ENCODE data around the gene PALLD. TPM values are rescaled to one million over a fixed set of nuclear protein-coding genes. Genes with fewer than 3 reads are reported as not detected.

Gene PALLD
- total RNA-seq, 1 experiment from 2014 or later = 18.3 TPM

- no peak overlapping the region for H3K4ac ChIP-seq (ENCODE audit: low read depth, low read length)
- H2BK5ac ChIP-seq (ENCODE audit: insufficient read length, low read length) = no peak overlapping the region
- no peaks in the 10 kb centered on the region for H3K79me2 ChIP-seq (ENCODE audit: insufficient read depth, low read length)
- Mint-ChIP-seq H3K27me3 (ENCODE audit: low read depth) (no peaks in the 10 kb centered on the region; the same call in 1 of the 2 replicates), H3K9me3 (no peaks in the 10 kb centered on the region; a peak in 2 of 5 replicates), H3K4me3 (no peak overlapping the region), H3K36me3 (ENCODE audit: insufficient read depth in 1 of 3, low read depth in 3 of 3) (no peaks in the 10 kb centered on the region), H3K27ac (no peak overlapping the region; a peak in 1 of 7 replicates), H3K4me1 (peaks cover 3 to 7% of the 10 kb centered on the region in 2 experiments; a peak in 3 of 4 replicates)
- H2BK120ac ChIP-seq (ENCODE audit: low read depth, low read length, poor library complexity, severe bottlenecking) = no peak overlapping the region
- H3K4me1 ChIP-seq (ENCODE audit: insufficient read depth, low read length) = no peaks in the 10 kb centered on the region
- WGBS (ENCODE audit: extremely low coverage, insufficient read length, low lambda C conversion rate) = no CpG with 5 or more reads among the region's 5 CpGs
- H2BK20ac ChIP-seq (ENCODE audit: low read depth, low read length, poor library complexity, severe bottlenecking) = no peak overlapping the region
- no peaks in the 10 kb centered on the region for H3K23me2 ChIP-seq (ENCODE audit: insufficient read length, low read depth, low read length, poor library complexity, severe bottlenecking)
- no peak overlapping the region for H3T11ph ChIP-seq (ENCODE audit: low read length)
- H3K23ac ChIP-seq (ENCODE audit: insufficient read length, low read depth, low read length) = no peak overlapping the region
- no peak overlapping the region for H2AFZ ChIP-seq (ENCODE audit: low read length)
- H3K56ac ChIP-seq (ENCODE audit: insufficient read length, low read depth, low read length) = no peak overlapping the region
- H3K9me3 ChIP-seq (ENCODE audit: control insufficient read depth, low read depth, low read length) = no peaks in the 10 kb centered on the region
- no peak overlapping the region for H2BK12ac ChIP-seq (ENCODE audit: insufficient read length, low read depth, low read length)
- H3K18ac ChIP-seq (ENCODE audit: insufficient read length, low read depth, low read length) = no peak overlapping the region
- H4K8ac ChIP-seq (replicated peaks; ENCODE audit: insufficient read length, low read depth, low read length) = no peak overlapping the region
- no peak overlapping the region for H3K27ac ChIP-seq (ENCODE audit: insufficient read length, low read depth, low read length)
- no peak overlapping the region for H4K91ac ChIP-seq (ENCODE audit: insufficient read length, low read depth, low read length)
- TF ChIP-seq CTCF (conservative IDR thresholded peaks at IDR 0.05) = no peak
- H3K79me1 ChIP-seq (ENCODE audit: insufficient read depth, low read depth, low read length, poor library complexity, severe bottlenecking) = no peaks in the 10 kb centered on the region
- no peak overlapping the region for H2BK15ac ChIP-seq (ENCODE audit: low read depth, low read length)
- no peak overlapping the region for H3K9ac ChIP-seq (ENCODE audit: extremely low read depth, insufficient read length, low read length)
- H4K20me1 ChIP-seq (ENCODE audit: control insufficient read depth, insufficient read depth, insufficient read length) = no peaks in the 10 kb centered on the region
- no peak overlapping the region for H3K14ac ChIP-seq (ENCODE audit: insufficient read depth, low read length)
- no peak for DNase-seq
- no peak overlapping the region for H2AK5ac ChIP-seq (ENCODE audit: insufficient read length, low read length)
- H3K27me3 ChIP-seq (ENCODE audit: insufficient read depth, low read length) = no peaks in the 10 kb centered on the region
- H4K5ac ChIP-seq (ENCODE audit: insufficient read length, low read depth, low read length) = no peak overlapping the region
- H3K4me2 ChIP-seq (ENCODE audit: insufficient read depth, insufficient read length, low read length) = no peak overlapping the region
Measured at GRCh38 chr4:168744021-168744420, 247.2 kb downstream of the PALLD start.

All from H9 (cell line).